WERI-Rb-1 (cell line): ENCODE data around the gene BLCAP.

Source experiments
- DNase-seq: peaks from one replicate; pipeline ENCODE4 v3.0.0-alpha.2; 2020
- H3K27ac ChIP-seq: fragments of 250-450 bp; sonication (Bioruptor Pico); 2 replicates; pipeline ENCODE4 v1.5.1; 2020; ENCODE audit warnings: mild to moderate bottlenecking, moderate library complexity
- H3K27me3 ChIP-seq: fragments of 250-450 bp; sonication (Bioruptor Pico); 2 replicates; pipeline ENCODE4 v1.5.1; 2021; ENCODE audit warnings: mild to moderate bottlenecking, low read depth, moderate library complexity; ENCODE audit not compliant: insufficient read depth, severe bottlenecking
- H3K36me3 ChIP-seq: fragments of 250-450 bp; sonication (Bioruptor Pico); 2 replicates; pipeline ENCODE4 v1.5.1; 2020; ENCODE audit warnings: mild to moderate bottlenecking, moderate library complexity
- H3K4me3 ChIP-seq: 2 replicates; pipeline ENCODE4 v1.5.1; 2011; ENCODE audit warnings: low read depth, mild to moderate bottlenecking, control low read depth, low read length
- H3K9me3 ChIP-seq: fragments of 250-450 bp; sonication (Bioruptor Pico); 2 replicates; pipeline ENCODE4 v1.5.1; 2021; ENCODE audit warnings: mild to moderate bottlenecking, moderate library complexity; ENCODE audit not compliant: severe bottlenecking
- TF ChIP-seq, protein P1 (sequence below): IDR thresholded peaks from 2 replicates; pipeline ENCODE4 v1.5.1; 2011; ENCODE audit warnings: low read depth, mild to moderate bottlenecking, control low read depth, inconsistent platforms, low read length

The BLCAP gene

DNA sequence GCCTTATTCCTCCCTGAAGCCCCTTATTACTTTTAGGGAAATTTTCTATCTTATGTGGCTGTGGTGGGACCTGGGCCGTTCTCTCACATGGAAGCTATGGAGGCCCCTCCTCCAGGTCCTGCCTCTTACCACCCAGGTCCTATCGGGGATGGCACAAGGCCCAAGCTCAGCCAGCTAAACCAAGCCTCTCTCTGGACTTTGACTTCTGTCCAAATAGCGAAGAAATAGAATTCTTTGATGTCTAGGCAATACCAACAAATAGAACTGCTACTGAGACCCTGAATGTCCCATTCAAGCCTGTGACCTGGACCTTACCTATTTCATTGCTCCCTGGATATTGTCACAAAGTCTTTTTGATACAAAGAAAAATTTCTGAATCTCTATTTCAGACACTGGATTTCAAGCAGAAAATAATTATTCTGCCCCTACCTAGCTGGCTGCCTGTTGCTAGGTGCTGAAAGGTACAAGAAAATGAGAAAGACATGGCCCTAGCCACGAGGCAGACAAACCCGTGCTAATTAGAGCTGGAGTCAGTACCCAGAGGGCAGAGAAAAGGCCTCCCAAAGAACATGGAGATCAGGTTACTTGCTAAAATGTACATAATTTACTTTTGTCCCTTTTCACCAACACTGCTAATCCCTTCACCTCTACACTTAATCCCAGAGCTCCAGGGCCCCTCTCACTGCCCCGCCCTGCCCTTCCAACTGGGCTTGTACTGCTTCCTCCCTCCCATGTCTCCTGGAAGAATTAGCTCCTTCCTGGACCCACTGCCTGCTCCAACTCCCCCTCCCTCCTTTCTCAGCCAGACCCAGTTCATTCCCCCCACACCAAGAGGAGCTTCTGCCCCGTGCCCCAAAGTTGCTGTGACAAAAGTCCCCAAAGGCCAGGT, 22.2 kb downstream of the BLCAP start:
- TF ChIP-seq, protein P1, sequence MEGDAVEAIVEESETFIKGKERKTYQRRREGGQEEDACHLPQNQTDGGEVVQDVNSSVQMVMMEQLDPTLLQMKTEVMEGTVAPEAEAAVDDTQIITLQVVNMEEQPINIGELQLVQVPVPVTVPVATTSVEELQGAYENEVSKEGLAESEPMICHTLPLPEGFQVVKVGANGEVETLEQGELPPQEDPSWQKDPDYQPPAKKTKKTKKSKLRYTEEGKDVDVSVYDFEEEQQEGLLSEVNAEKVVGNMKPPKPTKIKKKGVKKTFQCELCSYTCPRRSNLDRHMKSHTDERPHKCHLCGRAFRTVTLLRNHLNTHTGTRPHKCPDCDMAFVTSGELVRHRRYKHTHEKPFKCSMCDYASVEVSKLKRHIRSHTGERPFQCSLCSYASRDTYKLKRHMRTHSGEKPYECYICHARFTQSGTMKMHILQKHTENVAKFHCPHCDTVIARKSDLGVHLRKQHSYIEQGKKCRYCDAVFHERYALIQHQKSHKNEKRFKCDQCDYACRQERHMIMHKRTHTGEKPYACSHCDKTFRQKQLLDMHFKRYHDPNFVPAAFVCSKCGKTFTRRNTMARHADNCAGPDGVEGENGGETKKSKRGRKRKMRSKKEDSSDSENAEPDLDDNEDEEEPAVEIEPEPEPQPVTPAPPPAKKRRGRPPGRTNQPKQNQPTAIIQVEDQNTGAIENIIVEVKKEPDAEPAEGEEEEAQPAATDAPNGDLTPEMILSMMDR: no peak
- H3K27ac ChIP-seq: peak overlapping the region; percentile 65
- peak; percentile 58 for DNase-seq
- peaks cover 13% of the 10 kb centered on the region for H3K36me3 ChIP-seq
- H3K9me3 ChIP-seq: no peaks in the 10 kb centered on the region
- H3K4me3 ChIP-seq: no peak overlapping the region
- no peaks in the 10 kb centered on the region for H3K27me3 ChIP-seq

DNA sequence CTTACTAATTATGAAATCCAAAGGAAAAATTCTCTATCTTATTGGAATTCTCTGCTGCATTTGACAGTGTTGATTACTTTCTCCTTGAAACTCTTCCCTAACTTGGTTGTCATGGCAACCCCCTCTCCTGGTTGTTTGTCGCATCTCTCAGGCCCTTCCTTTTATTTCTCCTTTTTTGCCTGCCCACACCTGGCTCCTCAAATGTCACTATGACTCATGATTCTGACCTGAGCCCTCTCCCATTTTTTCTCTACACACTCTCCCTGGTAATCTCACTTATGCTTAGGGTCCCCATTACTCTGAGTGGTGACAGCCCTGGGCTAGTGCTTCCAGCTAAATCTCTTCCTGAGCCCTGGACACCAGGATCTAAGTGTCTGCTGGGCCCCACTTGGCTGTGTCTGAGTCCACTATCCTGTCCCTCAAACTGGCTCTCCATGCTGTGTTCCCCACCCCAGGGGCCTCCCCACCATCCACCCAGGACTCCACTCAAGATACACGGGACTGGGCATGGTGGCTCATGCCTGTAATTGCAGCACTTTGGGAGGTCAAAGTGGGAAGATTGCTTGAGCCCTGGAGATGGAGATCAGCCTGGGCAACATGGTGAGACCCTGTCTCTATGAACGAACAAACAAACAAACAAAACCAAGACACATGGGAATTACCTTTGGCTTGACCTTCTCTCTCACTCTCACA, 23.1 kb downstream of the BLCAP start:
- TF ChIP-seq, protein P1: no peak
- Histone ChIP-seq H3K36me3 (peaks cover 13% of the 10 kb centered on the region), H3K27me3 (no peaks in the 10 kb centered on the region), H3K27ac (peak overlapping the region; percentile 65), H3K9me3 (no peaks in the 10 kb centered on the region), H3K4me3 (no peak overlapping the region)
- DNase-seq: peak; percentile 58

DNA sequence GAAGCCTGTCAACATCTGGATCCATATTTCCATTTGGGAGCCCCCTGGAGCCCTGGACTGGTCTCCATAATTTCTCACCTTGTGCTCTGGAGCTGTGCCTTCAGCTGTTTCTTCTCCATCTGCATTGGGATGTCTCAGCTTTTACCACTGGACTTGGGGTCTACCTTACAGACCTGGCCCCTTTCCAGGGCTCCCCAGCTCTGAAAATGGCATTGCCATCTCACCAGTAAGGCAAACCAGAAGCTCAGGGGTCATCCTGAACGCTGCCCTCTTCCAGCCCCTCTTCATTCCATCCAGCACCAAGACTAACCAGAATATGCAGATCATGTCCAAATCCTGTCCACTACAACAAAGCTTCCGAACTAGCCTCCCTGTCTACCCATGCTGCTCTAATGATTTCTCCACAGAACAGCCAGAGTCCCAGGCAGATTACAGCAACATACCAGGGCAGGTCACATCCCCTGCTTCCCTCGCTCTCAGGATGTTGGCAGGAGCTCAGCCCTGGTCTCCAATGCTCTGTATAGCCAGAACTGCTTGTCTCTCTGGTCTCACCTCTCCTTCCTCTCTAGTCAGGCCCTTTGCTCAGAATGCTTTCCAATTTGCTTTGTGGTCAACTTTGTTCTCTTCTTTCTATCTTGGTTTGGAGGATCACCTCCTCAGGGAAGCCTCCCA, 24.3 kb downstream of the BLCAP start:
- Histone ChIP-seq H3K4me3 (no peak overlapping the region), H3K27ac (peak overlapping the region; percentile 65), H3K27me3 (no peaks in the 10 kb centered on the region), H3K9me3 (no peaks in the 10 kb centered on the region), H3K36me3 (peaks cover 4% of the 10 kb centered on the region)
- no peak for DNase-seq
- TF ChIP-seq, protein P1: no peak

DNA sequence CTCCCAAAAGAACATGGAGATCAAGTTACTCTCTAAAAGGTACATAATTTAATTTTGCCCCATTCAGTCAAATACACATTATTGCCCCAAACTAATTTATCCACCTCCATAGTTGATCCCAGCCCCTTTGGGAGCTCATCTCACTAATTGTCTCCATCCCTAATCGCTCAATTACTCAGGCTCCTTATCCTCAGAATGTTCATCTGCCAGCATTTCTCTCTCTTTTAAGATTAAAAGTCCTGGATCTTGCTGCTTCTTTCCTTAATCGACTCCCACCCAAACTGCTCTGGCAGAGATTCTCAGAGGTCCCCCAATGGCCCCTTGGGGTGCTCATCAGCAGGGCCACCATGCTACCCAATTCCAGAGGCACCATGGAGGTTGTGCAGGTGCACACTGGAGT, 25.0 kb downstream of the BLCAP start:
- DNase-seq: no peak
- Histone ChIP-seq H3K36me3 (no peaks in the 10 kb centered on the region; the same call in 1 of the 2 replicates), H3K9me3 (no peaks in the 10 kb centered on the region), H3K27me3 (no peaks in the 10 kb centered on the region), H3K4me3 (no peak overlapping the region), H3K27ac (peak overlapping the region; percentile 65)
- TF ChIP-seq, protein P1: no peak

DNA sequence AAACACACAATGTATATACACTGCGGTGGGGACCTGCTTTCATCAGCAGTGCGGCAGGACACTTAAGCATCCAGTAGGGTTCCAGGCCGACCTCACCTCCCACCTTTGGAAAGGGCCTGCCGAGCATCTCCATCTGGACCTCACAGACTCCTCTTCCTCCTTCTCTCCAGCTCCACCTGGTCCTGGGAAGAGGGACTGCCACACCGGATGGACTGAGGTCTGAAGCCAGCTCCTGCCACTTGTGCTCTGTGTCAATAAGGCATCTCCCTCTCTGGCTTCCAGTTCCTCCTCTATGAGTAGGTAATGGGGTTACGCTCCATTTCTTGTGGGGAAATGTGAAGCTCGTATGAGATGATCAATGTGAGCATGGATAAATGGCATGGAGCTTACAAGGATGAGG, 25.7 kb downstream of the BLCAP start:
- peak; percentile 75 for DNase-seq

More for the DNA sequence above, 25.7 kb downstream of the BLCAP start:
- Histone ChIP-seq H3K27ac (peak overlapping the region; percentile 65), H3K4me3 (no peak overlapping the region), H3K36me3 (no peaks in the 10 kb centered on the region; the same call in 1 of the 2 replicates), H3K9me3 (no peaks in the 10 kb centered on the region), H3K27me3 (no peaks in the 10 kb centered on the region)
- TF ChIP-seq, protein P1: peak; percentile 60
